Subcutaneous adipose tissue (tissue), 4 donors: Measurements from ENCODE around the gene RAPGEF4. TPM values are rescaled to one million over a fixed set of nuclear protein-coding genes. Genes with fewer than 3 reads are reported as not detected.

ENCODE experiments used
- total RNA-seq, 4 donors: library from RNA; depleted of rRNA; stranded (reverse); fragments of >200 nt; gene quantifications; one replicate each; pipeline ENCODE4 v1.1.0, GENCODE V29; 2016
- TF ChIP-seq, protein P1 (sequence below): fragments of 450-650 bp; IDR thresholded peaks from one replicate; pipeline ENCODE4 v1.5.1; 2016; ENCODE audit warnings: low read depth, mild to moderate bottlenecking, control low read depth, antibody characterized with exemption, moderate library complexity

RAPGEF4 gene
- total RNA-seq, 4 donors from 2014 or later, result 7.0 to 15.0 (median 11.2) TPM

DNA sequence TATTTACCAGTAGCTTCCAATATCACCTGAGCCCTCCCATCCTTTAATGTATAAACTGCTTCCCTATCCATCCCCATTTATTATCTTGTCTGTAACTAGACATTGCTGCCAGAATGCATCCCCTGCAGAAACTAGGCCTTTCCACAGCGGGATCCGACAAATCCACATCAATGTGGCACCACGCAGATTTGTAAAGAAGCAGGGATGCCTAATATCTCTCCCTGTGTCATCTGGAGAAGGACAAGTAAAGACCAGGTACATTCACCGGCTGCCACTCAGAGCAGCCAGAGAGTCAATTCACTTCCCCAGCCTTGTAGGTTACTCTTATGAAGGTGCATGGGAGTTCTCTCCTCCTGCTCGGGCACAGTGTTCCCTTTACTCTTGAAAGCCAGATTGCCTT, 241.2 kb downstream of the RAPGEF4 start:
- TF ChIP-seq, protein P1, sequence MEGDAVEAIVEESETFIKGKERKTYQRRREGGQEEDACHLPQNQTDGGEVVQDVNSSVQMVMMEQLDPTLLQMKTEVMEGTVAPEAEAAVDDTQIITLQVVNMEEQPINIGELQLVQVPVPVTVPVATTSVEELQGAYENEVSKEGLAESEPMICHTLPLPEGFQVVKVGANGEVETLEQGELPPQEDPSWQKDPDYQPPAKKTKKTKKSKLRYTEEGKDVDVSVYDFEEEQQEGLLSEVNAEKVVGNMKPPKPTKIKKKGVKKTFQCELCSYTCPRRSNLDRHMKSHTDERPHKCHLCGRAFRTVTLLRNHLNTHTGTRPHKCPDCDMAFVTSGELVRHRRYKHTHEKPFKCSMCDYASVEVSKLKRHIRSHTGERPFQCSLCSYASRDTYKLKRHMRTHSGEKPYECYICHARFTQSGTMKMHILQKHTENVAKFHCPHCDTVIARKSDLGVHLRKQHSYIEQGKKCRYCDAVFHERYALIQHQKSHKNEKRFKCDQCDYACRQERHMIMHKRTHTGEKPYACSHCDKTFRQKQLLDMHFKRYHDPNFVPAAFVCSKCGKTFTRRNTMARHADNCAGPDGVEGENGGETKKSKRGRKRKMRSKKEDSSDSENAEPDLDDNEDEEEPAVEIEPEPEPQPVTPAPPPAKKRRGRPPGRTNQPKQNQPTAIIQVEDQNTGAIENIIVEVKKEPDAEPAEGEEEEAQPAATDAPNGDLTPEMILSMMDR, result no peak

DNA sequence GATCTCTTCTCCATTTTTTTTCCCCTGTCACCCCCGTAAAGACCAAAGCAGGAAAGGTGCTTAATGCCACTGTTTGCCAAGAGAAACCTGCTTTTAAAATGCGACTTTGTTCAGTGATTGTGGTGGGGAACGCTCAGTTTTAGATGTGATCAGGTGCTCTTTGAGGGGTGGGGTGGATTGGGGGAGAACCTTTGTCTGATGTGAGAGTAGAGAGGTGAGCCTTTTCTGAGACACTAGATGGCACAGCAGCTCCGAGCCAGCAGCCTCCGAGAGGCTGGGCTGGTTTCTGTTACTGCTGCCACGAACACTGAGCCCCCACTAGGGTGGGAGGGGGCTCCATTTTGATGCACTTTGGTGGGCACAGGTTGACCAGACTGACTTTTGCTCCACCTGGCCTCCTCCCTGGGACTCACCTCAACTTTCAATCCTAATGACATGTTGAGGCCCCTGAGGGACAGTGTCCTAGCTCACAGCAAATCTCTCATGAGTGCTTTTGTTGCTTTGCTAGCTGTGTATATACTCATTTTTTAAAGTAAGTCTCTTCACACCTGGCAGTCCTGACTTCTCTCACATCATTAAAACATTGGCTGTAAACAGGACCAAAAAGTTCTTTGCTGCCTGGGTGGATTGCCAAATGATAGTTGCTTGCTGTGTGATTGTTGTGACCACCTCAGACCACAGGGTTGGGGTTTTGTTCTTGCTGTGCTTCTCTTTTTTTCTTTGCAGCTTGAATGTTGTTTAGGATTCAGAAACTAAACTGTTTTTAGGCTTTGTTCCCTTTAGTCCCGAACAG, 241.8 kb downstream of the RAPGEF4 start:
- TF ChIP-seq, protein P1, result no peak

DNA sequence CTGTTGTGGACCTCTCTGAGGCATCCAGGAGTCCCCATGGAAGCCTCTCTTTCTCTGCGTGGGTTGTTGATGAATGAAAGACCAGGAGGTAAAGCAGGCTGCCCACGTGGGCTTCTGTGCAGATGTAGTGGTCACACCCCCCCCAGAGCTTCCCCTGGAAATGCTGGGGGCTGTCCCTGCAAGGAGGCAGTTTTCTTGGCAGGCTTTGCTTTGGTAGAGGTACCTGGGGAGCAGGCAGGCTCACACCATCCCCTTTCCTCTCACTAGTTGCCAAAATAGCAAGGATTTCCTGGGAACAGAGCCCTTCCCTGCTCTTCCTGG, 242.4 kb downstream of the RAPGEF4 start:
- TF ChIP-seq, protein P1, result no peak

DNA sequence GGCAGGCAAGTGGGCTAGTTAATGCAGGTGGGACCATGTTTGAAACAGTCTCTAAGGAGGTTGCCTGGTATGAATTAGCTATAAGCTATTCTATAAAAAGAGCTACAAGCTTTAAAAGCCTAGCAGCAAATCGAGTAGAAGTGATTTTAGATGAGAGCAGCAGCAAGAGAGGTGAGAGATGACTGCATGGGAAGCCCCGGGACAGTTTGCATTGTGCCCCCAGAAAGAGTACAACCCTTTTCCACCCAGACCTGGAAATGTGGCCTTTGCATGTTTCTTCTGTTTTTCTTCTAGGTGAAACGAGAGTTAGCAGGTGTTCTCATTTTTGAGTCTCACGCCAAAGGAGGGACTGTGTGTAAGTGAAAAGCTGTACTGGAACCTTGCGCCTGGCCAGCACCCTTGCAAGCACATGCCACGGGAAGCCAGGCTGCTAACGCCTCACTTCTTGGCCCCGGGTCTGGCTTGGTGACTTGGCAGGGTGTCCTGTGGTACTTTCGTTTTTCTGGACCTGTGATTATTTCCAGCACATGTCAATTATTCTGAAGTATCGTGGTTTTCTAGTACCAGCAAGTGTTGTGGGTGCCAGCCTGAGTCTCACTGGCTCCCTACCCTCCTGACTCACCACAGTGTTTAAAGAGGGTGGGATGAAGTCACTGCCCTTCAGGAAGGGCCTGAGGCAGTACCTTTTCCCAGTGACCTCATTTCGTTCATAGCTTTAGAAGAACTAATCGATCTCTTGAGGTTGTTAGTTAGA, 249.7 kb downstream of the RAPGEF4 start:
- TF ChIP-seq, protein P1, result no peak

DNA sequence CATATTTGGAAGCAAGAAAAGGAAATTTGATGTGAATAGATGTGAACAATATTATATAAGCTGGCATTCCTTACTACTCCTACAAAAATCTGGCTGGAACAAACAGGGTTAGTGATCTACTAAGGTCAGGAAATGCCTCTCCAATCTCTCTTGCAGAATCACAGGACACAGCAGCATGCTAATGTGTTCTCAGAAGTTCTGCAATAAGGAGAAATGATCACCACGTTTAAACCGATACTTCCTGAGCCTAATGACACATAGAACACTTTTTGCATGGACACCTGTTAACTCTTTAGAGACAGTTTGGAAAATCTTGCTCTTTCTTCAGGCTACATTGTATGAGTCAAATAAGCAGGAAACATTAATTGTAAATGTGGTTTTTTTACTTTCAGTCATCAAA, 250.4 kb downstream of the RAPGEF4 start:
- TF ChIP-seq, protein P1, result no peak

DNA sequence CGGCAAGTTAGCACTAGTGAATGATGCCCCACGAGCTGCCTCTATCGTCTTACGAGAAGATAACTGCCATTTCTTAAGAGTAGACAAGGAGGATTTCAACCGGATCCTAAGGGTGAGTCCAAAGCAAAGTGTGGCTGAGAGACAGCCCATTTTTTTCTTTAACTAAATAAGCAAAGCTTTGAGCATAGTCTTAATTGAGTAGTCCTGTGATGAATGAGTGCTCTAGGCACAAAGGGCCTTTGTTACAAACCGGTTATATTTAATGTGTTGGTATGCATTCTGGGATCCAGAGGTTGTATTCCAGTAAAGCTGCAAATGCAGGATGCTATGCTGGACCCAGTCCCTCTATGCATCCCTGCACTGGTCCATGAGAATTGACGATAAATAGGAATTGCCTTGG, 253.1 kb downstream of the RAPGEF4 start:
- TF ChIP-seq, protein P1, result no peak

DNA sequence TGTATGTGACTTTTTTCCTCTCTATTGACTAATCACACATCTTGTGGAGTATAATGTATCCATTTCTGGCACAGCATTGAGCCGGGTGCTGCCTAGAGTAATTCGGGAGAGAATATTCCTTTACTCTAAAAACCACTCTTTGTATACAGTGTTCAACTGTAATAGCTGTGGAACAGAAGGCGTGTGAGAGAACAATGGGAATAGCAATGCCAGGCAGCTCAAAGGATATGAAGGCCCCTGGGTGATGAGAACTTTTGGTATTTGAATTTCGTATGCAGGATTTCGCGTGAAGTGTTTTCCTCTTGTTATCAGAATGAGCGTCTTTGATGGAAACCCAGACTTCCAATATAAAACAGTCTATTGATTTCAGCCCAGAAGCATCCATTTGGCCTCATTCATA, 255.4 kb downstream of the RAPGEF4 start:
- TF ChIP-seq, protein P1, result no peak
